Frontal cortex (tissue), 4 donors: ENCODE data around the gene JKAMP. TPM values are rescaled to one million over a fixed set of nuclear protein-coding genes. Genes with fewer than 3 reads are reported as not detected.
A peak's percentile ranks its signal among the peaks of the same experiment; 100 is the strongest.
"Not testable (repeated sequence)": the region's sequence is repeated elsewhere in the genome, so short reads cannot be mapped to it uniquely, and the experiment has no call there.

Experiments used
- DNase-seq, 2 donors: peaks; one replicate each; pipeline ENCODE4 v3.0.0; 2012; ENCODE audit warnings: low spot score in 2 of 2
- FAIRE-seq: peaks from 2 replicates; lab custom pipeline; 2012; peaks lifted over from hg19 to GRCh38; lab: Jason Lieb, UNC
- total RNA-seq: library from RNA; depleted of rRNA; stranded (reverse); fragments of >200 nt; gene quantifications from one replicate; pipeline ENCODE4 v1.2.3, GENCODE V29; 2014
- donor health status: control.
- donor health status: control.
- donor health status: control.

Gene JKAMP
- total RNA-seq, result 57.5 TPM

- FAIRE-seq, result no peak
- DNase-seq, result peak; percentile 91 to 94
These were observed at the start of gene JKAMP, which contains the start of gene L3HYPDH for GRCh38 chr14:59483819-59484638. Gene JKAMP, plus strand, starts transcription at chr14:59484517. Its CDS starts 73 bp downstream, at chr14:59484590. Gene L3HYPDH, minus strand, starts transcription at chr14:59484408. Its CDS starts 92 bp downstream, at chr14:59484316.

GRCh38 chr14:59435101-59435500 is 49.2 kb upstream of the JKAMP start:
- no peak for FAIRE-seq

GRCh38 chr14:59435987-59436386 is 48.3 kb upstream of the JKAMP start:
- DNase-seq (no peak), FAIRE-seq (no peak)

More at GRCh38 chr14:59435101-59435500, 49.2 kb upstream of the JKAMP start:
- no peak for DNase-seq

- DNase-seq (no peak), FAIRE-seq (no peak)
These were observed 46.1 kb upstream of the JKAMP start for GRCh38 chr14:59438195-59438647.

- no peak for DNase-seq
- no peak for FAIRE-seq
These were observed 44.9 kb upstream of the JKAMP start for GRCh38 chr14:59439256-59439965.

GRCh38 chr14:59448673-59449072 is 35.6 kb upstream of the JKAMP start:
- not testable (repeated sequence) for FAIRE-seq, DNase-seq

GRCh38 chr14:59450716-59451115 is 33.6 kb upstream of the JKAMP start:
- DNase-seq (no peak), FAIRE-seq (no peak)

- FAIRE-seq, result no peak
- DNase-seq, result no peak
These were observed 32.5 kb upstream of the JKAMP start for GRCh38 chr14:59451849-59452248.

- no peak for DNase-seq
These were observed 30.2 kb upstream of the JKAMP start for GRCh38 chr14:59454139-59454538.

GRCh38 chr14:59455411-59455810 is 28.9 kb upstream of the JKAMP start:
- DNase-seq (no peak), FAIRE-seq (no peak)

More at GRCh38 chr14:59454139-59454538, 30.2 kb upstream of the JKAMP start:
- FAIRE-seq, result no peak

GRCh38 chr14:59458486-59458885 is 25.8 kb upstream of the JKAMP start:
- DNase-seq, result no peak
- FAIRE-seq, result no peak

- no peak for DNase-seq
- FAIRE-seq, result no peak
These were observed 23.9 kb upstream of the JKAMP start for GRCh38 chr14:59460378-59460777.

- no peak for DNase-seq
- FAIRE-seq, result no peak
These were observed 22.4 kb upstream of the JKAMP start for GRCh38 chr14:59461891-59462290.

- no peak for FAIRE-seq
These were observed 20.4 kb upstream of the JKAMP start for GRCh38 chr14:59463787-59464485.

GRCh38 chr14:59464486-59465315 is 19.6 kb upstream of the JKAMP start:
- no peak for FAIRE-seq
- peak; percentile 70 to 75 for DNase-seq

More at GRCh38 chr14:59463787-59464485, 20.4 kb upstream of the JKAMP start:
- peak in 1 of 2 donors; percentile 43 for DNase-seq

GRCh38 chr14:59465316-59466135 is 18.8 kb upstream of the JKAMP start, which contains the start of gene GPR135:
Gene GPR135, minus strand, starts transcription at chr14:59465380. Its CDS starts 154 bp downstream, at chr14:59465226.
- peak in 1 of 2 donors; percentile 18 for DNase-seq
- no peak for FAIRE-seq

- FAIRE-seq (no peak), DNase-seq (no peak)
These were observed 10.1 kb upstream of the JKAMP start for GRCh38 chr14:59474172-59474571.

- no peak for FAIRE-seq
These were observed 8.6 kb upstream of the JKAMP start for GRCh38 chr14:59475709-59476108.

More at GRCh38 chr14:59475709-59476108, 8.6 kb upstream of the JKAMP start:
- DNase-seq, result no peak
